Nephron progenitor cell (in vitro differentiated cells): ENCODE data around the gene PLCB4.

Source experiments
- DNase-seq: peaks from one replicate; pipeline ENCODE4 v3.0.0; 2021
- H3K27ac Mint-ChIP-seq: 2 replicates; pipeline ENCODE4 v1.8.0; 2021; ENCODE audit warnings: mild to moderate bottlenecking, moderate library complexity, mixed read lengths
- H3K27me3 Mint-ChIP-seq: 2 replicates; pipeline ENCODE4 v1.8.0; 2021; ENCODE audit warnings: mild to moderate bottlenecking, low read depth, mixed read lengths; ENCODE audit not compliant: poor library complexity
- H3K36me3 Mint-ChIP-seq: 2 replicates; pipeline ENCODE4 v1.8.0; 2021; ENCODE audit warnings: low read depth, mixed read lengths
- H3K4me1 Mint-ChIP-seq: 2 replicates; pipeline ENCODE4 v1.8.0; 2021; ENCODE audit warnings: mixed read lengths
- H3K4me3 Mint-ChIP-seq: 2 replicates; pipeline ENCODE4 v1.8.0; 2021; ENCODE audit warnings: mild to moderate bottlenecking, moderate library complexity, mixed read lengths
- H3K9me3 Mint-ChIP-seq: 2 replicates; pipeline ENCODE4 v1.8.0; 2021; ENCODE audit warnings: mild to moderate bottlenecking, moderate library complexity, mixed read lengths
- CTCF ChIP-seq: fragments of 200-600 bp; sonication (generic); IDR thresholded peaks from 2 replicates; pipeline ENCODE4 v1.5.0; 2021; ENCODE audit warnings: antibody characterized with exemption

The PLCB4 gene

DNA sequence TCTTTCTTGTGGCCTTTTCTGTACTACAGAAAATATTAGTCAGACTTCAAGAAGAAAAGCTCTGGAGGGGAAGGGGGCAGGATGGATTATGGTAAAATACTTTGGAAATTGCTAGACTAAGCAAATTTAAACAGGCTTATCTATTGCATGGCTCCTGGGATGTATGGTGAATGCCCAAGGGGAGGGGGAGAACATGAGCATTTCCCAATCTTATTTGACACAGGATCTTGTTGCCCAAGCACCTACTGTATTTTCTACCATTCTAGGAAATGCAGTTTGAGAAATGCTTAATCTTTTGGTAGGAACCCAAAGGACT lies 359.4 kb downstream of the PLCB4 start:
- no peaks in the 10 kb centered on the region for H3K4me1 Mint-ChIP-seq
- TF ChIP-seq CTCF, result no peak
- DNase-seq, result no peak
- no peak overlapping the region for H3K4me3 Mint-ChIP-seq
- H3K27ac Mint-ChIP-seq, result no peak overlapping the region
- H3K36me3 Mint-ChIP-seq, result peaks cover 50% of the 10 kb centered on the region
- no peaks in the 10 kb centered on the region for H3K27me3 Mint-ChIP-seq
- no peaks in the 10 kb centered on the region for H3K9me3 Mint-ChIP-seq

GRCh38 chr20:9439806-9440205 lies 370.9 kb downstream of the PLCB4 start:
- Mint-ChIP-seq H3K36me3 (peaks cover 88% of the 10 kb centered on the region), H3K4me3 (no peak overlapping the region)

GRCh38 chr20:9440892-9441291 lies 372.0 kb downstream of the PLCB4 start:
- Mint-ChIP-seq H3K9me3 (peaks cover 27% of the 10 kb centered on the region), H3K4me1 (peaks cover 8% of the 10 kb centered on the region)
- no peak for TF ChIP-seq CTCF

More at GRCh38 chr20:9439806-9440205, 370.9 kb downstream of the PLCB4 start:
- H3K4me1 Mint-ChIP-seq, result peaks cover 8% of the 10 kb centered on the region
- DNase-seq, result no peak
- peaks cover 5% of the 10 kb centered on the region for H3K27me3 Mint-ChIP-seq
- TF ChIP-seq CTCF, result no peak
- H3K9me3 Mint-ChIP-seq, result peaks cover 27% of the 10 kb centered on the region
- no peak overlapping the region for H3K27ac Mint-ChIP-seq

GRCh38 chr20:9441948-9442347 lies 373.1 kb downstream of the PLCB4 start:
- Mint-ChIP-seq H3K36me3 (peaks cover 95% of the 10 kb centered on the region), H3K27ac (no peak overlapping the region), H3K9me3 (peaks cover 27% of the 10 kb centered on the region), H3K4me1 (peaks cover 8% of the 10 kb centered on the region), H3K27me3 (peaks cover 5% of the 10 kb centered on the region), H3K4me3 (no peak overlapping the region)
- TF ChIP-seq CTCF, result no peak
- DNase-seq, result no peak

More at GRCh38 chr20:9440892-9441291, 372.0 kb downstream of the PLCB4 start:
- Mint-ChIP-seq H3K27me3 (peaks cover 5% of the 10 kb centered on the region), H3K4me3 (no peak overlapping the region), H3K36me3 (peaks cover 92% of the 10 kb centered on the region), H3K27ac (no peak overlapping the region)
- DNase-seq, result no peak

DNA sequence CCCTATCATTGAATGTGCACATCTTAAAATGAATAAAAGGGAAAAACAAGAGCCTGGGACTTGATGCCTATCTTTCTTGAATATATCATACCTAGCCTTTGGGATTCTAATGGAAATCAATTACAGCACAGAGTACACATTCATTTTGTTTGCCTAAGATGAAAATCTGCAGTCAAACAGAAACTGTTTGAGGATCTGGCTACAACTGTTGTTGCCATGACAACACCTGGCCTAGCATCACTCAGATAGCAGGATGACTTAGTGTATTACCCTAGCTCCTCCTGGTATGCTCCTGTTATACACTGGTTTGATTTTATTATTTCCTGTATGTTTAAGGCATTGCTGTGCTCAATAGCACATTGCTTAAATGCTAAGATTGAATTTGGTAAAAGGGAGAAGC lies 374.0 kb downstream of the PLCB4 start:
- peaks cover 23% of the 10 kb centered on the region for H3K9me3 Mint-ChIP-seq
- no peak overlapping the region for H3K27ac Mint-ChIP-seq
- DNase-seq, result no peak
- no peak overlapping the region for H3K4me3 Mint-ChIP-seq
- peaks cover 8% of the 10 kb centered on the region for H3K4me1 Mint-ChIP-seq
- H3K36me3 Mint-ChIP-seq, result peaks cover 95% of the 10 kb centered on the region
- H3K27me3 Mint-ChIP-seq, result no peaks in the 10 kb centered on the region
- no peak for TF ChIP-seq CTCF

GRCh38 chr20:9444921-9445320 lies 376.0 kb downstream of the PLCB4 start:
- Mint-ChIP-seq H3K9me3 (peaks cover 6% of the 10 kb centered on the region), H3K27ac (no peak overlapping the region), H3K27me3 (no peaks in the 10 kb centered on the region), H3K36me3 (peaks cover 95% of the 10 kb centered on the region), H3K4me3 (no peak overlapping the region), H3K4me1 (peaks cover 8% of the 10 kb centered on the region)
- no peak for DNase-seq
- no peak for TF ChIP-seq CTCF
